GM18858 (cell line): ENCODE data around the gene ARID1A.
"Not testable (repeated sequence)": the region's sequence is repeated elsewhere in the genome, so short reads cannot be mapped to it uniquely, and the experiment has no call there.

Experiments used
- ATAC-seq: cut with Tn5 transposase; IDR thresholded peaks from one replicate; pipeline ENCODE4 v1.9.1; 2021; ENCODE audit not compliant: unreplicated experiment

Gene ARID1A

GRCh38 chr1:26787381-26787705, 91.5 kb downstream of the ARID1A start:
- peak; percentile 33 for ATAC-seq

- peak; percentile 35 for ATAC-seq
These were observed 92.1 kb downstream of the ARID1A start, which contains the start of gene PIGV for GRCh38 chr1:26787706-26788514. PIGV (plus strand) TSS chr1:26787950; CDS start chr1:26790816, 2,866 bp downstream.

- no peak for ATAC-seq
These were observed 92.6 kb downstream of the ARID1A start for GRCh38 chr1:26788515-26788785.

- no peak for ATAC-seq
These were observed 93.2 kb downstream of the ARID1A start for GRCh38 chr1:26788836-26789611.

- ATAC-seq, result no peak
These were observed 93.7 kb downstream of the ARID1A start for GRCh38 chr1:26789612-26789865.

- ATAC-seq, result no peak
These were observed 94.1 kb downstream of the ARID1A start for GRCh38 chr1:26789931-26790330.

- no peak for ATAC-seq
These were observed 94.7 kb downstream of the ARID1A start for GRCh38 chr1:26790551-26790953.

- no peak for ATAC-seq
These were observed 95.3 kb downstream of the ARID1A start for GRCh38 chr1:26791148-26791547.

GRCh38 chr1:26791626-26792025, 95.8 kb downstream of the ARID1A start:
- no peak for ATAC-seq

GRCh38 chr1:26792924-26793323, 97.1 kb downstream of the ARID1A start:
- ATAC-seq, result no peak

- no peak for ATAC-seq
These were observed 98.6 kb downstream of the ARID1A start for GRCh38 chr1:26794391-26794790.

GRCh38 chr1:26797627-26798026, 101.8 kb downstream of the ARID1A start:
- ATAC-seq, result no peak

GRCh38 chr1:26799479-26800142, 103.8 kb downstream of the ARID1A start:
- no peak for ATAC-seq

- ATAC-seq, result not testable (repeated sequence)
These were observed 108.1 kb downstream of the ARID1A start for GRCh38 chr1:26803932-26804331.

GRCh38 chr1:26810105-26810504, 114.3 kb downstream of the ARID1A start:
- not testable (repeated sequence) for ATAC-seq

- no peak for ATAC-seq
These were observed 115.2 kb downstream of the ARID1A start for GRCh38 chr1:26811057-26811456.

GRCh38 chr1:26811708-26812107, 115.9 kb downstream of the ARID1A start:
- ATAC-seq, result no peak

- no peak for ATAC-seq
These were observed 118.6 kb downstream of the ARID1A start for GRCh38 chr1:26814377-26814776.

- no peak for ATAC-seq
These were observed 119.1 kb downstream of the ARID1A start for GRCh38 chr1:26814893-26815292.

GRCh38 chr1:26820784-26821269, 125.0 kb downstream of the ARID1A start:
- ATAC-seq, result peak; percentile 78

GRCh38 chr1:26822737-26823395, 127.1 kb downstream of the ARID1A start:
- no peak for ATAC-seq

GRCh38 chr1:26824731-26825130, 128.9 kb downstream of the ARID1A start:
- no peak for ATAC-seq
